ENCODE results near the gene CFAP77.

CFAP77 gene

GRCh38 chr9:132425675-132426062, 15.7 kb downstream of the CFAP77 start:
- TF ChIP-seq REST (IDR thresholded peaks at IDR 0.05; ENCODE audit: insufficient replicate concordance, low read depth) (no peak), SPI1 (IDR thresholded peaks at IDR 0.05; ENCODE audit: borderline replicate concordance, low read depth) (no peak), POLR2AphosphoS5 (IDR thresholded peaks at IDR 0.05; ENCODE audit: low read depth) (no peak), GABPA (IDR thresholded peaks at IDR 0.05; ENCODE audit: low read depth) (no peak)
- TF ChIP-seq, protein P1, sequence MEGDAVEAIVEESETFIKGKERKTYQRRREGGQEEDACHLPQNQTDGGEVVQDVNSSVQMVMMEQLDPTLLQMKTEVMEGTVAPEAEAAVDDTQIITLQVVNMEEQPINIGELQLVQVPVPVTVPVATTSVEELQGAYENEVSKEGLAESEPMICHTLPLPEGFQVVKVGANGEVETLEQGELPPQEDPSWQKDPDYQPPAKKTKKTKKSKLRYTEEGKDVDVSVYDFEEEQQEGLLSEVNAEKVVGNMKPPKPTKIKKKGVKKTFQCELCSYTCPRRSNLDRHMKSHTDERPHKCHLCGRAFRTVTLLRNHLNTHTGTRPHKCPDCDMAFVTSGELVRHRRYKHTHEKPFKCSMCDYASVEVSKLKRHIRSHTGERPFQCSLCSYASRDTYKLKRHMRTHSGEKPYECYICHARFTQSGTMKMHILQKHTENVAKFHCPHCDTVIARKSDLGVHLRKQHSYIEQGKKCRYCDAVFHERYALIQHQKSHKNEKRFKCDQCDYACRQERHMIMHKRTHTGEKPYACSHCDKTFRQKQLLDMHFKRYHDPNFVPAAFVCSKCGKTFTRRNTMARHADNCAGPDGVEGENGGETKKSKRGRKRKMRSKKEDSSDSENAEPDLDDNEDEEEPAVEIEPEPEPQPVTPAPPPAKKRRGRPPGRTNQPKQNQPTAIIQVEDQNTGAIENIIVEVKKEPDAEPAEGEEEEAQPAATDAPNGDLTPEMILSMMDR (IDR thresholded peaks at IDR 0.05; ENCODE audit: insufficient read depth, low read length), result no peak
- Histone ChIP-seq H3K27me3 (ENCODE audit: insufficient read depth, poor library complexity, severe bottlenecking) (peaks cover 9% of the 10 kb centered on the region), H3K27ac (replicated peaks) (no peak overlapping the region), H3K4me3 (replicated peaks; ENCODE audit: insufficient read depth, low read length) (no peak overlapping the region)
- DNase-seq (ENCODE audit: low read depth in 1 of 2, low spot score in 1 of 2), result no peak

- Histone ChIP-seq H3K27ac (replicated peaks) (no peak overlapping the region), H3K4me3 (replicated peaks; ENCODE audit: insufficient read depth, low read length) (no peak overlapping the region), H3K27me3 (ENCODE audit: insufficient read depth, poor library complexity, severe bottlenecking) (peaks cover 9% of the 10 kb centered on the region)
- no peak for DNase-seq (ENCODE audit: low read depth in 1 of 2, low spot score in 1 of 2)
- TF ChIP-seq REST (IDR thresholded peaks at IDR 0.05; ENCODE audit: insufficient replicate concordance, low read depth) (no peak), SPI1 (IDR thresholded peaks at IDR 0.05; ENCODE audit: borderline replicate concordance, low read depth) (no peak), POLR2AphosphoS5 (IDR thresholded peaks at IDR 0.05; ENCODE audit: low read depth) (no peak), GABPA (IDR thresholded peaks at IDR 0.05; ENCODE audit: low read depth) (no peak)
- TF ChIP-seq, protein P1 (IDR thresholded peaks at IDR 0.05; ENCODE audit: insufficient read depth, low read length), result no peak
These were observed 16.8 kb downstream of the CFAP77 start for GRCh38 chr9:132426639-132427414.

GRCh38 chr9:132430998-132431397, 21.0 kb downstream of the CFAP77 start:
- no peak overlapping the region for H3K27ac ChIP-seq (replicated peaks)
- DNase-seq (ENCODE audit: low read depth in 1 of 2, low spot score in 1 of 2), result no peak
- H3K4me3 ChIP-seq (replicated peaks; ENCODE audit: insufficient read depth, low read length), result no peak overlapping the region
- H3K27me3 ChIP-seq (ENCODE audit: insufficient read depth, poor library complexity, severe bottlenecking), result peaks cover 7% of the 10 kb centered on the region
- TF ChIP-seq GABPA (IDR thresholded peaks at IDR 0.05; ENCODE audit: low read depth), result no peak
- no peak for TF ChIP-seq REST (IDR thresholded peaks at IDR 0.05; ENCODE audit: insufficient replicate concordance, low read depth)
- no peak for TF ChIP-seq POLR2AphosphoS5 (IDR thresholded peaks at IDR 0.05; ENCODE audit: low read depth)
- no peak for TF ChIP-seq SPI1 (IDR thresholded peaks at IDR 0.05; ENCODE audit: borderline replicate concordance, low read depth)
- TF ChIP-seq, protein P1 (IDR thresholded peaks at IDR 0.05; ENCODE audit: insufficient read depth, low read length), result no peak
